ENCODE measurements around the gene PML.

DNA sequence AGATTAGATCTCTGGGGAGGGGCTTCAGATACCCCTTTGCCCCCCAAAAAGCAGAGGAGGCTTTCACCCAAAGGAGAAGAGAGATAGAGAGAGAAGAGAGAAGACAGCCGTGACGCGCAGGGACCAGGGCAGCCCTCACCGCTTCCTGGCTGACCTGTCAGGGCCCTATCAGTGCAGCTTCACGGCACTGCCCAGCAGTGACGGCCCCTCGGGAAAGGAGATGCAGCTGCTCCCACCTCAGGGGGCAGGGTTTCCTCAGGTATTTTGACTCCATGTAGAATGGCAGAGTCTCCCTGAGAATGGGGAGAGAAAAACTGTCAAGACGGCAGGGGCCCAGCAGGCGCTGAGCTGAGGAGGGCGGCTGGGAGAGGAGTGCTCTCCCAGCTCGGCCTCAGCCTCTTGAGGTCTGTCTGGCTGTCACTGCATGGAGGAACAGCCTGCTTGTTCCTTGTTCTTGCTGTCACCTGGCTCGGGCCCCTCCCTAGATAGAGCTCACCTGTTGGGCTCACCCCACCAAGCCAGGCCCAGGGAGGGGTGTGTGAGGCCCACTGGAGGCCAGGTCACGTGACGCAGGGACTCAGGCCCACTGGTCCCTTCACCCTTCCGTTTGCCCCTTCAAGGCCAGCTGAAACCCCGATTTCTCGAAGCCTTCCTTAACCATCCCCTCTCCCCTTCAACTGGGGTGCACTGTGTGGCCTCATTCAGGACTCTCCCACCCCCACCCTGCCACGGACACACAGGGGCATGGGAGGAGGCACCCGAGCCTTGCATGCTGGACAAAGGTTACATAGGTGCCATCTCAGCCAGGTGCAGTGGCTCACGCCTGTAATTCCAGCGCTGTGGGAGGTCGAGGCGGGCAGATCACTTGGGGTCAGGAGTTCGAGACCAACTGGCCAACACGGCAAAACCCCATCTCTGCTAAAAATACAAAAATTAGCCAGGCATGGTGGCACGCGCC is 40.0 kb upstream of the PML start:
- no peak for TF ChIP-seq ZNF425 (CRISPR knock-in tag; conservative IDR thresholded peaks at IDR 0.05)
- no peak for TF ChIP-seq CTCF (IDR thresholded peaks at IDR 0.05)
- TF ChIP-seq, protein P1, sequence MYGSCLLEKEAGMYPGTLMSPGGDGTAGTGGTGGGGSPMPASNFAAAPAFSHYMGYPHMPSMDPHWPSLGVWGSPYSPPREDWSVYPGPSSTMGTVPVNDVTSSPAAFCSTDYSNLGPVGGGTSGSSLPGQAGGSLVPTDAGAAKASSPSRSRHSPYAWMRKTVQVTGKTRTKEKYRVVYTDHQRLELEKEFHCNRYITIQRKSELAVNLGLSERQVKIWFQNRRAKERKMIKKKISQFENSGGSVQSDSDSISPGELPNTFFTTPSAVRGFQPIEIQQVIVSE (CRISPR knock-in tag; IDR thresholded peaks at IDR 0.05; ENCODE audit: borderline replicate concordance): no peak
- TF ChIP-seq NR2C2 (CRISPR knock-in tag; IDR thresholded peaks at IDR 0.05): no peak
